HFFc6 (cell line): ENCODE results near the gene STK35. TPM values are rescaled to one million over a fixed set of nuclear protein-coding genes. Genes with fewer than 3 reads are reported as not detected.

ENCODE experiments used
- DNase-seq: peaks from one replicate; pipeline ENCODE4 v3.0.0-alpha.2; 2018
- H3K27ac Mint-ChIP-seq: 2 replicates; pipeline ENCODE4 v1.8.0; 2020; ENCODE audit warnings: mild to moderate bottlenecking, mixed read lengths
- H3K27me3 Mint-ChIP-seq: 2 replicates; pipeline ENCODE4 v1.8.0; 2021; ENCODE audit warnings: mild to moderate bottlenecking, moderate library complexity, mixed read lengths; ENCODE audit not compliant: insufficient read depth
- H3K36me3 Mint-ChIP-seq: 2 replicates; pipeline ENCODE4 v1.8.0; 2021; ENCODE audit warnings: low read depth, mixed read lengths
- H3K4me1 Mint-ChIP-seq: 2 replicates; pipeline ENCODE4 v1.8.0; 2020; ENCODE audit warnings: low read depth, mixed read lengths
- H3K4me3 Mint-ChIP-seq: 2 replicates; pipeline ENCODE4 v1.8.0; 2020; ENCODE audit warnings: mild to moderate bottlenecking, moderate library complexity, mixed read lengths
- H3K9me3 Mint-ChIP-seq: 2 replicates; pipeline ENCODE4 v1.8.0; 2020; ENCODE audit warnings: mild to moderate bottlenecking, mixed read lengths
- CTCF ChIP-seq: fragments of 200-600 bp; sonication (generic); IDR thresholded peaks from 2 replicates; pipeline ENCODE4 v1.5.0; 2021; ENCODE audit warnings: antibody characterized with exemption, mild to moderate bottlenecking
- total RNA-seq, 6 experiments: library from RNA; stranded (reverse); fragmentation: NEBNext Ultra II Directional; extraction: Animal tissue kit (Norgen Biotek cat#: 25700); gene quantifications; 2 replicates in 1 of 6; 3 replicates in 5 of 6; pipeline ENCODE4 v1.2.3, GENCODE V29; 2021

STK35 gene
- total RNA-seq, 6 experiments from 2014 or later, result 14.0 to 16.7 (median 15.1) TPM

GRCh38 chr20:2140561-2140960, 38.9 kb downstream of the STK35 start:
- Mint-ChIP-seq H3K9me3 (no peaks in the 10 kb centered on the region), H3K27me3 (peaks cover 1% of the 10 kb centered on the region; the same call in 1 of the 2 replicates), H3K4me3 (no peak overlapping the region), H3K4me1 (peaks cover 64% of the 10 kb centered on the region), H3K27ac (peak overlapping the region; percentile 10; the same call in 1 of the 2 replicates), H3K36me3 (peaks cover 7% of the 10 kb centered on the region; the same call in 1 of the 2 replicates)
- no peak for TF ChIP-seq CTCF
- peak; percentile 31 for DNase-seq

- H3K4me3 Mint-ChIP-seq, result no peak overlapping the region
- H3K27me3 Mint-ChIP-seq, result peaks cover 3% of the 10 kb centered on the region
- peaks cover 7% of the 10 kb centered on the region; the same call in 1 of the 2 replicates for H3K36me3 Mint-ChIP-seq
- H3K27ac Mint-ChIP-seq, result no peak overlapping the region
- H3K4me1 Mint-ChIP-seq, result peaks cover 58% of the 10 kb centered on the region
- no peak for DNase-seq
- no peaks in the 10 kb centered on the region for H3K9me3 Mint-ChIP-seq
- no peak for TF ChIP-seq CTCF
Observed at GRCh38 chr20:2141600-2142575, 40.3 kb downstream of the STK35 start.

DNA sequence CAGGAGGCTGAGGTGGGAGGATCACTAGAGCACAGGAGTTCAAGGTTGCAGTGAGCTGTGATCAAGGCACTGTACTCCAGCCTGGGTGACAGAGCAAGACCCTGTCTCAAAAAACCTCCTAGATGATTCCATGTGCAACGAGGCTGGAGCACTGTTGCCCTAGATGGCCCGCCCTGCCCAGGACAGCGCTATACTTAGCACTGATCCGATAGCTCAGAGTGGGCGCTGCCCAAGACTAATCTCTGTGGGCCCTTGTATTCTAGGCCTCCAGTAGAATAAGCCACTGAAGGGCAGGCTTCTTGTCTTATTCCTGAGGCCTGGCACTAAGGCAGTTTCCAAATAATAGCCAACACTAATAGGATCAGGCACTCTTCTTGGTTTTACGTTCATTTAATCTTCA, 41.0 kb downstream of the STK35 start:
- Mint-ChIP-seq H3K27ac (no peak overlapping the region), H3K4me3 (no peak overlapping the region), H3K4me1 (peaks cover 51% of the 10 kb centered on the region), H3K36me3 (peaks cover 7% of the 10 kb centered on the region; the same call in 1 of the 2 replicates), H3K9me3 (no peaks in the 10 kb centered on the region), H3K27me3 (peaks cover 3% of the 10 kb centered on the region)
- TF ChIP-seq CTCF, result no peak
- no peak for DNase-seq

DNA sequence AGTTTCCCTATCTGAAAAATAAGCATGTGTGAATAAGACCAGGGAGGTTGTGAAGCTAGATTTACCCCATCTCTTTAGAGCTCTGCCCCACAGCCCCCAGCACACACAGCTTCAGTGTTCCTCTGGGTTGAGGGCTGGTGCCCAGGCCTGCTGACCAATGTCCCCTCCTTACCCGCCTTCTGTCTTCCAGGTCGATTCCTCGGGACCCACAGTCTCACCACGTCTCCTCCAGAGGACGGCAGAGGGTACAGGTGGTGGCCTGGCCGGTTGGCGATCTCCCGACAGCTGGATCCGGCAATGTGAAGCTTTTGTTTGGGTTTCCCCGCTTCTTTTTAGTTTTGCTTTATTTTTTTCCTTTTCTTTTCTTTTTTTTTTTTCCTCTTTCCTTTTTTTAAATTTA, 42.0 kb downstream of the STK35 start:
- no peaks in the 10 kb centered on the region for H3K9me3 Mint-ChIP-seq
- DNase-seq, result no peak
- peaks cover 3% of the 10 kb centered on the region for H3K27me3 Mint-ChIP-seq
- H3K36me3 Mint-ChIP-seq, result peaks cover 7% of the 10 kb centered on the region; the same call in 1 of the 2 replicates
- H3K4me1 Mint-ChIP-seq, result peaks cover 41% of the 10 kb centered on the region
- no peak for TF ChIP-seq CTCF
- no peak overlapping the region for H3K27ac Mint-ChIP-seq
- H3K4me3 Mint-ChIP-seq, result no peak overlapping the region

DNA sequence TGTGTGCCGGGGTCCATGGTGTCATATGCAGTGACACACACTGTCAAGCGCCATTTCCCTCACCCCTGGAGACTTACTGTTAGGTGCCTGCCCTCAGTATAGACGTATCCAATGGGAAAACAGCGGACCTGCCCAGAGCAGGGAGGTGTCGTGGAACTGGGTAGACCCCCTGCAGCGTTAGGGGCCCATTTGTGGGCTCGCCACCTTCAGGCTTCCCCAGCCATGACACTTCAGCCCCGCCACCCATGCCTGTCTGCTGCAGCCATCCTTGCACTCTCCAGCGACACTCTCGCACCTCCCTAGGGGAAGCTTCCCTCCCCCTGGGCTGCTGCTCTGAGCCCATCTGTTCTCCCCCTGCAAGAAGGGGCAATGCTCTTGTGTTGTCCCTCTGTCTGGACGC, 43.2 kb downstream of the STK35 start:
- no peak overlapping the region for H3K4me3 Mint-ChIP-seq
- H3K36me3 Mint-ChIP-seq, result peaks cover 7% of the 10 kb centered on the region; the same call in 1 of the 2 replicates
- peaks cover 43% of the 10 kb centered on the region for H3K4me1 Mint-ChIP-seq
- peaks cover 3% of the 10 kb centered on the region for H3K27me3 Mint-ChIP-seq
- no peak overlapping the region; the same call in 1 of the 2 replicates for H3K27ac Mint-ChIP-seq
- no peaks in the 10 kb centered on the region for H3K9me3 Mint-ChIP-seq
- no peak for DNase-seq
- no peak for TF ChIP-seq CTCF
